A549 (cell line): Measurements from ENCODE around the gene POR. TPM values are rescaled to one million over a fixed set of nuclear protein-coding genes. Genes with fewer than 3 reads are reported as not detected.

Experiments used
- ATAC-seq, 2 experiments: fragments of 200-7000 bp in 1 of 2; fragments of >200 bp in 1 of 2; cut with Nextera tagmentation in 1 of 2; cut with Tn5 transposase in 1 of 2; 3 replicates each; pipeline versions ENCODE4 v1.8.0 to v1.9.1; 2018 to 2020; ENCODE audit warnings: mild to moderate bottlenecking in 1 of 2, moderate library complexity in 1 of 2
- CTCF ChIA-PET: fragments of 300-600 bp; sonication (Branson Sonifier 250); formaldehyde crosslinking; extraction: SDS; loops from one replicate; lab custom pipeline; 2021; ENCODE audit warnings: antibody characterized with exemption, inconsistent platforms; lab: Yijun Ruan, JAX
- POLR2A ChIA-PET: fragments of 350-600 bp; formaldehyde crosslinking; extraction: SDS; loops from one replicate; lab custom pipeline; 2021; ENCODE audit warnings: antibody characterized with exemption, inconsistent platforms; lab: Yijun Ruan, JAX
- DNase-seq, 2 experiments: peaks; one replicate each; pipeline versions ENCODE4 v3.0.0 to v3.0.0-alpha.2; 2011 to 2016; ENCODE audit warnings: low read depth in 1 of 2, low spot score in 1 of 2
- FAIRE-seq: peaks from 2 replicates; lab custom pipeline; 2011; peaks lifted over from hg19 to GRCh38; lab: Jason Lieb, UNC
- H3K27ac ChIP-seq, 2 experiments: fragments of >200 bp; sonication (Bioruptor Twin); formaldehyde crosslinking; 3 replicates each; pipeline ENCODE4 v1.5.1; 2016 to 2017
- H3K4me1 ChIP-seq: fragments of >200 bp; sonication (Bioruptor Twin); formaldehyde crosslinking; 3 replicates; pipeline ENCODE4 v1.6.1; 2016
- H3K4me2 ChIP-seq: fragments of >200 bp; sonication (Bioruptor Twin); formaldehyde crosslinking; 3 replicates; pipeline ENCODE4 v1.6.1; 2016
- H3K4me3 ChIP-seq: fragments of >200 bp; sonication (Bioruptor Twin); formaldehyde crosslinking; 3 replicates; pipeline ENCODE4 v1.5.1; 2016
- H3K9me3 ChIP-seq: fragments of >200 bp; sonication (Bioruptor Twin); formaldehyde crosslinking; 3 replicates; pipeline ENCODE4 v1.6.1; 2016
- ATOH8 ChIP-seq: fragments of 250-450 bp; sonication (Bioruptor Pico); IDR thresholded peaks from 2 replicates; pipeline ENCODE4 v1.5.0; 2020; ENCODE audit warnings: low read depth, mild to moderate bottlenecking, moderate library complexity
- BCL3 ChIP-seq: fragments of >200 bp; sonication (Bioruptor Twin); formaldehyde crosslinking; IDR thresholded peaks from 3 replicates; pipeline ENCODE4 v1.6.1; 2016
- BHLHE40 ChIP-seq: IDR thresholded peaks from 2 replicates; pipeline ENCODE4 v1.6.1; 2012; ENCODE audit warnings: low read depth, low read length, inconsistent platforms
- EHF ChIP-seq: fragments of 250-450 bp; sonication (Bioruptor Pico); IDR thresholded peaks from 2 replicates; pipeline ENCODE4 v1.5.0; 2020; ENCODE audit warnings: mild to moderate bottlenecking
- ELK1 ChIP-seq: fragments of 150-350 bp; IDR thresholded peaks from 2 replicates; pipeline ENCODE4 v1.6.1; 2014; ENCODE audit warnings: low read depth, mild to moderate bottlenecking, low read length
- FOSB ChIP-seq: fragments of 250-450 bp; sonication (Bioruptor Pico); IDR thresholded peaks from 2 replicates; pipeline ENCODE4 v1.5.0; 2020; ENCODE audit warnings: mild to moderate bottlenecking, moderate library complexity
- FOXS1 ChIP-seq: fragments of 250-450 bp; sonication (Bioruptor Pico); IDR thresholded peaks from 2 replicates; pipeline ENCODE4 v1.5.0; 2020; ENCODE audit warnings: mild to moderate bottlenecking, moderate library complexity
- GATA3 ChIP-seq: IDR thresholded peaks from 2 replicates; pipeline ENCODE4 v1.6.1; 2012; ENCODE audit warnings: borderline replicate concordance
- HOXA7 ChIP-seq: fragments of 250-450 bp; sonication (Bioruptor Pico); IDR thresholded peaks from 2 replicates; pipeline ENCODE4 v1.5.0; 2020; ENCODE audit warnings: mild to moderate bottlenecking, moderate library complexity
- HOXB13 ChIP-seq: fragments of 250-450 bp; sonication (Bioruptor Pico); IDR thresholded peaks from 2 replicates; pipeline ENCODE4 v1.5.0; 2020; ENCODE audit warnings: low read depth, mild to moderate bottlenecking, moderate library complexity
- JUNB ChIP-seq: fragments of >200 bp; sonication (Bioruptor Twin); formaldehyde crosslinking; IDR thresholded peaks from 2 replicates; pipeline ENCODE4 v1.6.1; 2016
- MAX ChIP-seq: IDR thresholded peaks from 2 replicates; pipeline ENCODE4 v1.6.1; 2012
- PHF8 ChIP-seq: fragments of 200-600 bp; sonication (generic); IDR thresholded peaks from 2 replicates; pipeline ENCODE4 v1.6.1; 2016; ENCODE audit warnings: low read depth, mild to moderate bottlenecking, antibody characterized with exemption, moderate library complexity, borderline replicate concordance
- POLR2A ChIP-seq: IDR thresholded peaks from 2 replicates; pipeline ENCODE4 v1.6.1; 2012; ENCODE audit warnings: mild to moderate bottlenecking, low read length
- POLR2AphosphoS2 ChIP-seq: conservative IDR thresholded peaks from 2 replicates; pipeline ENCODE4 v1.6.1; 2012; ENCODE audit warnings: low read length, improper control_type of control experiment, inconsistent platforms
- RNF2 ChIP-seq: fragments of 200-600 bp; sonication (generic); IDR thresholded peaks from 2 replicates; pipeline ENCODE4 v1.6.1; 2016; ENCODE audit warnings: low read depth, mild to moderate bottlenecking, antibody characterized with exemption, moderate library complexity, borderline replicate concordance
- TFCP2L1 ChIP-seq: fragments of 250-450 bp; sonication (Bioruptor Pico); IDR thresholded peaks from 2 replicates; pipeline ENCODE4 v1.5.0; 2021; ENCODE audit warnings: mild to moderate bottlenecking
- ZSCAN20 ChIP-seq: fragments of 250-450 bp; sonication (Bioruptor Pico); IDR thresholded peaks from 2 replicates; pipeline ENCODE4 v1.8.0; 2022; ENCODE audit warnings: mild to moderate bottlenecking, moderate library complexity
- WGBS: methylation state at CpG from one replicate; pipeline ENCODE4 v1.1.6; 2017; ENCODE audit errors: missing lambda C conversion rate; 5-methylcytosine and 5-hydroxymethylcytosine counted together
- polyA plus RNA-seq, 4 experiments: library from polyadenylated mRNA; depleted of rRNA in 3 of 4; stranded (reverse); fragments of >200 nt; fragmentation: RNase III in 1 of 4; extraction: RNeasy Plus Mini Kit Qiagen cat#74134 plus additional on column Dnase treatment in 1 of 4; gene quantifications; 2 replicates in 3 of 4; 3 replicates in 1 of 4; pipeline ENCODE4 v1.2.3, GENCODE V29; 2011 to 2017

Gene POR
- polyA plus RNA-seq, 2 of the 4 experiments (the other 2 are of a cell fraction) = 71.1 to 109 TPM

GRCh38 chr7:75987026-75987804 lies 72.3 kb downstream of the POR start:
- H3K4me2 ChIP-seq = no peak overlapping the region
- ChIA-PET CTCF (no interaction called here), POLR2A (no interaction called here)
- H3K27ac ChIP-seq = peak overlapping the region in 1 of 2 experiments; percentile 19; a peak in 2 of 6 replicates
- no peak overlapping the region for H3K4me3 ChIP-seq
- H3K4me1 ChIP-seq = peaks cover 32% of the 10 kb centered on the region
- FAIRE-seq (no peak), DNase-seq (no peak), ATAC-seq (no peak)
- TF ChIP-seq ZSCAN20 = no peak
- WGBS = 91% methylated on average over 30 of the region's 32 CpGs
- no peaks in the 10 kb centered on the region for H3K9me3 ChIP-seq

GRCh38 chr7:75987805-75988567 lies 73.0 kb downstream of the POR start:
- ATAC-seq (no peak), DNase-seq (no peak), FAIRE-seq (no peak)
- Histone ChIP-seq H3K4me2 (no peak overlapping the region), H3K9me3 (no peaks in the 10 kb centered on the region), H3K4me1 (peaks cover 29% of the 10 kb centered on the region), H3K4me3 (no peak overlapping the region), H3K27ac (peak overlapping the region in 1 of 2 experiments; percentile 53; a peak in 2 of 6 replicates)
- 89% methylated on average over 21 of the region's 30 CpGs for WGBS
- POLR2A ChIA-PET = no interaction called here
- TF ChIP-seq GATA3 = no peak
- TF ChIP-seq POLR2A = no peak
- TF ChIP-seq FOSB (CRISPR knock-in tag) = no peak
- TF ChIP-seq FOXS1 = no peak
- no peak for TF ChIP-seq RNF2
- no peak for TF ChIP-seq MAX
- no peak for TF ChIP-seq JUNB
- no peak for TF ChIP-seq EHF
- CTCF ChIA-PET = no interaction called here

- no peak overlapping the region for H3K4me3 ChIP-seq
- TF ChIP-seq EHF (no peak), BCL3 (no peak), POLR2AphosphoS2 (no peak), FOSB (CRISPR knock-in tag) (no peak), HOXA7 (CRISPR knock-in tag) (no peak), BHLHE40 (no peak), GATA3 (no peak), HOXB13 (no peak), ATOH8 (CRISPR knock-in tag) (no peak), ELK1 (no peak), ZSCAN20 (no peak), PHF8 (no peak), FOXS1 (no peak), TFCP2L1 (CRISPR knock-in tag) (no peak)
- ChIA-PET CTCF (interaction anchor here (0.6 to 1.9 kb wide), 2 partner anchors 31 to 436 kb away, joined by 3 to 7 read pairs; no protein-coding TSS in a partner anchor), POLR2A (interaction anchor here (1.1 kb wide), 1 partner anchor 73 kb away, joined by 3 read pairs; no protein-coding TSS in a partner anchor)
- WGBS = 42% methylated on average over 12 of the region's 31 CpGs
- H3K4me1 ChIP-seq = peaks cover 35% of the 10 kb centered on the region
- peak overlapping the region; percentile 50; the same call in 2 of the 3 replicates for H3K4me2 ChIP-seq
- FAIRE-seq (no peak), ATAC-seq (no peak), DNase-seq (no peak)
- H3K9me3 ChIP-seq = no peaks in the 10 kb centered on the region
- H3K27ac ChIP-seq = peak overlapping the region; percentile 43 to 78; a peak in 3 of 6 replicates
Observed at GRCh38 chr7:75988568-75989499, 73.9 kb downstream of the POR start.
